Thymus (tissue), 11 donors: Measurements from ENCODE around the gene CTCFL. TPM values are rescaled to one million over a fixed set of nuclear protein-coding genes. Genes with fewer than 3 reads are reported as not detected.
"Not testable (repeated sequence)": the region's sequence is repeated elsewhere in the genome, so short reads cannot be mapped to it uniquely, and the experiment has no call there.

Source experiments
- DNase-seq, 9 donors: peaks; one replicate each; pipeline ENCODE4 v3.0.0-alpha.2; 2013; ENCODE audit warnings: low spot score in 9 of 9, low read depth in 6 of 9, missing footprints in 1 of 9
- H3K27ac ChIP-seq, 2 donors: one replicate each; pipeline ENCODE4 v1.5.1; 2013; ENCODE audit warnings: control low read depth in 1 of 2, low read depth in 1 of 2, low read length in 1 of 2, mild to moderate bottlenecking in 1 of 2, moderate library complexity in 1 of 2
- H3K27me3 ChIP-seq, 2 donors: one replicate each; pipeline ENCODE4 v1.5.1; 2013; ENCODE audit warnings: low read length in 1 of 2; ENCODE audit not compliant: control insufficient read depth in 2 of 2, insufficient read depth in 1 of 2
- H3K36me3 ChIP-seq, 2 donors: one replicate each; pipeline ENCODE4 v1.5.1; 2013; ENCODE audit warnings: low read length in 1 of 2, mild to moderate bottlenecking in 1 of 2, moderate library complexity in 1 of 2; ENCODE audit not compliant: control insufficient read depth in 2 of 2, insufficient read depth in 2 of 2
- H3K4me1 ChIP-seq, 2 donors: one replicate each; pipeline ENCODE4 v1.5.1; 2013; ENCODE audit warnings: low read length in 2 of 2; ENCODE audit not compliant: control insufficient read depth in 2 of 2, insufficient read depth in 2 of 2
- H3K4me3 ChIP-seq, 2 donors: one replicate each; pipeline ENCODE4 v1.5.1; 2013; ENCODE audit warnings: low read length in 2 of 2, control low read depth in 1 of 2, mild to moderate bottlenecking in 1 of 2
- H3K9me3 ChIP-seq, 2 donors: one replicate each; pipeline ENCODE4 v1.5.1; 2013; ENCODE audit warnings: low read length in 1 of 2, mild to moderate bottlenecking in 1 of 2; ENCODE audit not compliant: control insufficient read depth in 2 of 2, insufficient read depth in 1 of 2
- WGBS: extraction: QIAGEN DNeasy Blood & Tissue Kit; methylation state at CpG from one replicate; pipeline ENCODE4 v1.1.7; 2013; 5-methylcytosine and 5-hydroxymethylcytosine counted together
- polyA plus RNA-seq: library from polyadenylated mRNA; stranded (reverse); fragments of 200-250 nt; gene quantifications from one replicate; pipeline ENCODE4 v1.2.3, GENCODE V29; 2013
- total RNA-seq: library from RNA; stranded (reverse); fragments of 120-200 nt; gene quantifications from one replicate; pipeline ENCODE4 v1.2.4, GENCODE V29; 2013
- donor health status: healthy.

Gene CTCFL
- total and polyA plus RNA-seq, 2 donors = 0.05 to 0.07 TPM

DNA sequence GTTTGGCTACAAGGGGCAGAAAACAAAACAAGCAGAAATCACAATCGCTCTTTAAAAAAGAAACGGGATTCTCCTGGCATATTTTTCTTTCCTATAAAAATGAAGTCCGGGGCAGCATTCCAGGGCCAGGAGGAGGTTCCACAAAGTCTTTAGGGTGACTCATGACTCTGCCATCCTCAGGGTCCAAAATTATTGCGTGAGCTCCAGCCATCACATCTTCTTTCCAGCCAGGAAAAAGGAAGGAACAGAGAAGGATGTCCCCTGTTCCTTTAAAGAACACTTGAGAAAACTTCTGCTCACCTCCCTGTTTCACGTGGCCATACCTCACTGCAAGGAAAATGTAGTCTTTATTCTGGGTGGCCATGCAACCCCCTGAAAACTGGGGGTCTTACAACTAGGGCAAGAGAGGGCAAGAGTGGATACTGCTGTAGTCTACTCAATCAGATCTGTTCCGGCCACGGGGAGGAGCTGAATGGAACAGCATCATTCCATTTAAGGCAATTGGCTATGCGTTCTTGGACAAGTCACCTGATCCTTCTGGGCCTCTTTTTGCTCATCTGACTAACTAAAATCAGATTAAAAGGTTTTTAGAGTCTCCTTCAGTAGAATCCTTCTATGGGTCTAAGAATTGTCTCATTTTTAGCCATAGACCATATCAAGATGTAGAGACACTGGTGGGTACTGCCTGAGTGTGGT, 49.4 kb downstream of the CTCFL start:
- no peak for DNase-seq
- Histone ChIP-seq H3K4me1 (peaks cover 10 to 38% of the 10 kb centered on the region in 2 donors), H3K9me3 (peaks cover 0 to 2% of the 10 kb centered on the region in 2 donors), H3K27ac (no peak overlapping the region), H3K36me3 (no peaks in the 10 kb centered on the region), H3K4me3 (no peak overlapping the region), H3K27me3 (peaks cover 0 to 9% of the 10 kb centered on the region in 2 donors)
- 68% methylated on average over 8 of the region's 8 CpGs for WGBS

DNA sequence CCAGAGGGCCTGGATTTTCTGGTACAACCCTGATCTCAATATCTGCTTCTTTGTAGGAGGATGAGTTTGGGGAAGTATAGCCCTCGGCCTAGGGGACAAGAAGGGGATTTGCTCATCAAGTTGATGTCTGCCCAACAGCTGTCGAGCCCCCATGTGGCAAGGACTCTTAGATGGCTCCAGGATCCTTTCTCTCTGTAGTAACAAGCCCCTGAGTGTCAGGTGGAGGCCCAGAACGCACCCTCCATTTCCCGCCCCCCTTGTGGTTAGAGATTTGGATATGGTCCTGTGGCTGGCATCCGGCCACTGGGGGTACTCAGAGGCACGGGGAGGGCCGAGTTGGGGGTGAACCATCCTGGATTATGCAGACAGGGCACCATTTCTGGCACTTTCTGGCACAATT, 50.1 kb downstream of the CTCFL start:
- Histone ChIP-seq H3K4me1 (peaks cover 6 to 31% of the 10 kb centered on the region in 2 donors), H3K36me3 (no peaks in the 10 kb centered on the region), H3K27ac (no peak overlapping the region), H3K4me3 (no peak overlapping the region), H3K27me3 (peaks cover 0 to 9% of the 10 kb centered on the region in 2 donors), H3K9me3 (peaks cover 0 to 2% of the 10 kb centered on the region in 2 donors)
- DNase-seq = no peak
- WGBS = 29% methylated on average over 7 of the region's 7 CpGs

DNA sequence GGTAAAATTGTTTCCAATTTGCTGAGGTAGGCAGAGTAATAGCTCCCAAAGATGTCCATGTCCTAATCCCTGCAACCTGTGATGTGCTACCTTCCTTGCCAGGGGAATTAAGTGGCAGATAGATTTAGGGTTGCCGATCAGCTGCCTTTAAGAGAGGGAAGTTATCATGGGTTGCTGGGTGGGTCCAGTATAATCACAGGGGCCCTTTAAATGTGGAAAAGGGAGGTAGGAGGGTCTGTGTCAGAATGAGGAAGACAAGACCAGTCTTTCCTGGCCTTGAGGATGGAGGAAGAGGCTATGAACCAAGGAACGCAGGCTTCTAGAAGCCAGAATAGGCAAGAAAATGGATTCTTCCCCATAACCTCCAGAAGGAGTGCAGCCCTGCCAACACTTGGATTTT, 50.7 kb downstream of the CTCFL start:
- Histone ChIP-seq H3K27me3 (peaks cover 0 to 12% of the 10 kb centered on the region in 2 donors), H3K36me3 (no peaks in the 10 kb centered on the region), H3K9me3 (peaks cover 0 to 2% of the 10 kb centered on the region in 2 donors), H3K27ac (no peak overlapping the region), H3K4me3 (no peak overlapping the region), H3K4me1 (peaks cover 6 to 31% of the 10 kb centered on the region in 2 donors)
- DNase-seq = no peak
- 77% methylated on average over 2 of the region's 2 CpGs for WGBS

DNA sequence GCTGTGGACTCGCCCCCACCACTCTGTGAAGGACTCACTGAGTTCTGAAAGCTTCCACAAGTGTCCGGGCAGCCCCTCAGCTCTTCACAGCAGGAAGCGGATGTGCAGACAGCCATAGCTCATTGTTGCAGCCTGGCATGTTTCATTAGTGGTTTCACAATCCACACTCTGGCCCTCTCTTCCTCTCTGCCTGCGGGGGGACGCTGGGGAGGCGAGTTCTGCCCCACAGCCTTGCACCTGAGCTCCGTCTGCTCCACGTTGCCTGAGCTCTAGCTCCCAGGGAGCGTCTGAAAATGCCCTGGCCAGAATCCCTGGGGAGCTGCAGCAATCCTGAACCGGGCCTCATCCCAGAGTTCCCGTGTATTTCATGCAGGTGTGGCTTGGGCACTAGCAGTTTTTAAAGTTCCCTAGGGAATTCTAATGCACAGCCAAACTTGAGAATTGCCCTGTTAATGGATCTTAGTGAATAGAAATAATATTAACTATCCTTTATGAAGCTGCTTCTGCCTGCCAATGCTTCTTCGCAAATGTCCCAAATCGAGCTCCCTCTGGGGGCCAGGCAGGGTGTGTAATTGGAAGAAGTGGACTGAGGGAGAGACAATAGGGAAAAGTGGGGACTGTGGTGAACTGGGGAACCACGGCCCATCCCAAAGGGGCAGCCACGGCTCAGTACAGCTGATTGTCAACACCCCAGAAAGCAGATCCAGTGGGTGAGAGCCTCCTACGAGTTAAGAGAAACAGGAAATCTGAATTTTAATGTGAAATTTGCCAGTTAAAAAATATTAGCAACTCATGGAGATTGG, 51.5 kb downstream of the CTCFL start:
- 24% methylated on average over 16 of the region's 16 CpGs for WGBS
- H3K4me3 ChIP-seq = no peak overlapping the region
- H3K27ac ChIP-seq = no peak overlapping the region
- no peaks in the 10 kb centered on the region for H3K36me3 ChIP-seq
- peaks cover 0 to 2% of the 10 kb centered on the region in 2 donors for H3K9me3 ChIP-seq
- peaks cover 6 to 31% of the 10 kb centered on the region in 2 donors for H3K4me1 ChIP-seq
- DNase-seq = peak in 1 of 9 donors; percentile 51
- H3K27me3 ChIP-seq = peaks cover 0 to 13% of the 10 kb centered on the region in 2 donors

DNA sequence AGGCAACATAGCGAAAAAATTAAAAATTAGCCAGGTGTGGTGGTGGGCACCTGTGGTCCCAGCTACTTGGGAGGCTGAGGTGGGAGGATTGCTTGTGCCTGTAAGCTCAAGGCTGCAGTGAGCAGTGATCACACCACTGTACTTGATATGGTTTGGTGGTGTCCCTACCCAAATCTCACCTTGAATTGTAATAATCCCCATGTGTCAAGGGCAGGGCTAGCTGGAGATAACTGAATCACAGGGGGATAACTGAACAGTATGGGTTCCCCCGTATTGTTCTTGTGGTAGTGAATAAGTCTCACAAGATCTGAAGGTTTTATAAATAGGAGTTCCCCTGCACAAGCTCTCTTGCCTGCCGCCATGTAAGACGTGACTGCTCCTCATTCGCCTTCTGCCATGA, 52.5 kb downstream of the CTCFL start:
- peaks cover 6 to 31% of the 10 kb centered on the region in 2 donors for H3K4me1 ChIP-seq
- peaks cover 0 to 16% of the 10 kb centered on the region in 2 donors for H3K27me3 ChIP-seq
- H3K27ac ChIP-seq, H3K36me3 ChIP-seq, DNase-seq, H3K4me3 ChIP-seq, H3K9me3 ChIP-seq: not testable (repeated sequence)
- 91% methylated on average over 5 of the region's 5 CpGs for WGBS

DNA sequence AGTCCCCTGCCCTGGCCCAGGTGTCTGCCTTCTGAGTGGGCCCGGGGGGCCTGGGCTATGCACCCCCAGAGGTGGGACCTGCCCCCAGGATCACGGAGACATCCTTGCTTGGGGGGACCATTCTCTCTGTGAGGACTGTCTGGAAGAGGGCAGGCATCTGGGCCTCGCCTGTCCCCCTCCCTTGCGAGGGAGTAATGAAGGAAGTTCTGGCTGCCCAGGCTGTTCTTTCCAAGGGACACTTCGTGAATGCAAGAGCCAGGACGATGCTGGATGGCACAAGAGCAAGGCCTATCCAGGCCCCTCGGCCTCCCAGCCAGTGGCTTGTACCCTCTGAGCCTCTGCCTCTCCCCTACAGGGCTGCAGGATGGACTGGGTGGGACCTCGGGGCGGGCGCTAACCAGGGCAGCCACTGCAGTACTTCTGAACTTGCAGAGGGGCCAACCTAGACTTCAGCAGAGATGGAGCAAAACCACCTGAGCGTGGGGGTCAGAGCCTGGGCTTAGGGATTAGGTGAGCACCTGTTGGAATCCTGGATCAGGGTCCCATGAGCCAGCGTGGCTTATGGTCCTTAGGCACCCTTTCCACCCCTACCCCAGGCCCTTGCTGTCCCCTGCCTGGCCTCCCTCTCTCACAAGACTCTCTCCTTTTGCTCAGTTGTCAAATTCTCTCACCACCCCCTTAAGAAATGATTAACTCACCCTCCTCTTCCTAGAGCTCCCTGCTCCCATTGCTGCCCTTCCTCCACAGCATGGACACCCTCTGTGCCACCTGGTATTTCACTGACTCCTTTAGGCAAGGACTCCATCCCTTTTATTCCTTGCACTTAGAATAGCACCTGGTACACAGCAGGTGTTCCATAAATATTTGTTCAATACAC, 53.2 kb downstream of the CTCFL start:
- DNase-seq = no peak
- H3K36me3 ChIP-seq = no peaks in the 10 kb centered on the region
- 94% methylated on average over 12 of the region's 12 CpGs for whole genome bisulfite sequencing
- H3K4me3 ChIP-seq = no peak overlapping the region
- H3K9me3 ChIP-seq = peaks cover 0 to 2% of the 10 kb centered on the region in 2 donors
- H3K4me1 ChIP-seq = peaks cover 6 to 31% of the 10 kb centered on the region in 2 donors
- H3K27me3 ChIP-seq = peaks cover 0 to 13% of the 10 kb centered on the region in 2 donors
- no peak overlapping the region for H3K27ac ChIP-seq

DNA sequence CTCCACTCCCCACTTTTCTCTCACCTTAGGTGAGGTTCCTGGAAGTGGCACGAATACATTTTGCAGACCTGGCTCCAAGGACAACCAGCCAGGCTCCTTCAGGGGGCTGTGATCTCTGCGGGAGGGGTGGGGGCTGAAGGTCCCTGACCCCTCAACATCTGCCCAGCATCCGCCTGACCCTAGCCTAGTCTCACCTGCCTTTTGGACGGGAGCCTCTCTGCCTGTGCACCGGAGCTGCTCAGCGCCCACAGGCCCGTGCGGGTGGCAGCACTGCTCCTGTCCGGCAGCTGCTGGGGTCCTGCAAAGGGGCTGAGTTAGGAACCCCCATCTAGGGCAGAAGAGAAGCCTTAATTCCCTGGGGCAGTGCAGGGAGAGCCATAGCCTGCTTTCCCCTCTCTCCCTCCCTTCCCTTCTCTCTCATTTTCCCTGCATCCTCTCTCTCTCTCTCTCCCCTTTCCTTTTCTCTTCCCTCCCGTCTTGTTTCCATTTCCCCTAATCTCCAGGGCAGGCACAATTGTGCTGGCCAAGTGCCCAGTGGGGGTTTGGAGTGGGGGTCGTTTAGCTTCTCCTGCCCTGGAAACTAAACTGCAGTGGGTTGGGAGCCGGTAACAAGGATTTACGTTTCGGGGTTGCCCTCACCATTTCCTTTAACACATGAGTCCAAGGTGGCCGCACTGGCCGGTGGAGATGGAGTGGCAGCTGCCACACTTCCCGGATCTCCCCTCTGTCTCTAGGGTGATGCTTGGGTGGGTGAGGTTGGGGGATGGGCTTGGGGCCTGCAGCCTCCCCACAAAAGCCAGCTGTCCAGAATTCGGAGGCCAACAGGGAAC, 54.1 kb downstream of the CTCFL start:
- peaks cover 0 to 7% of the 10 kb centered on the region in 2 donors for H3K27me3 ChIP-seq
- no peak overlapping the region for H3K27ac ChIP-seq
- no peaks in the 10 kb centered on the region for H3K36me3 ChIP-seq
- H3K4me1 ChIP-seq = peaks cover 2 to 24% of the 10 kb centered on the region in 2 donors
- WGBS = 92% methylated on average over 18 of the region's 18 CpGs
- no peak overlapping the region for H3K4me3 ChIP-seq
- H3K9me3 ChIP-seq = peaks cover 0 to 2% of the 10 kb centered on the region in 2 donors
- no peak for DNase-seq

DNA sequence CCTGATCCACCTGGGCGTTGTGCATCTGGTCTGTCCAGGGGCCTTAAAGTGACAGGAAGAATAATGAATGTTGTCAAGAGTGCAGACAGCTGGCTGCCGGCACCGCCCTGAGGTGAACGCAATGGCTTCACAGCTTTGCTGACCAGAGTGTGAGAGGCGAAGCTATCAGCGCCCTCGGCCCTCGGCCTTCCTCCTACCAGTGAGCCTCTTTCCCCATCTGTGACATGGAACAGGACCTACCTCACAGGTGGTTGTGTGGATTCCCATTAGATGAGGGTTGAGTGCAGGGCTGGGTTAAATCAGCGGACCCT, 54.8 kb downstream of the CTCFL start:
- no peak for DNase-seq
- peaks cover 2 to 21% of the 10 kb centered on the region in 2 donors for H3K4me1 ChIP-seq
- H3K27me3 ChIP-seq = peaks cover 0 to 7% of the 10 kb centered on the region in 2 donors
- no peak overlapping the region for H3K4me3 ChIP-seq
- no peaks in the 10 kb centered on the region for H3K36me3 ChIP-seq
- no peak overlapping the region for H3K27ac ChIP-seq
- H3K9me3 ChIP-seq = no peaks in the 10 kb centered on the region
- WGBS = 95% methylated on average over 9 of the region's 9 CpGs
